HEK293T (cell line): Measurements from ENCODE around the gene MAP3K9.

Experiments
- CTBP1 ChIP-seq: fragments of 450-650 bp; IDR thresholded peaks from 2 replicates; pipeline ENCODE4 v1.6.1; 2016; ENCODE audit warnings: borderline replicate concordance
- FOXK2 ChIP-seq: fragments of 450-650 bp; IDR thresholded peaks from 2 replicates; pipeline ENCODE4 v1.6.1; 2016; ENCODE audit warnings: mild to moderate bottlenecking
- FOXM1 ChIP-seq: fragments of 450-650 bp; IDR thresholded peaks from 2 replicates; pipeline ENCODE4 v1.6.1; 2017; ENCODE audit warnings: mild to moderate bottlenecking, borderline replicate concordance
- HDGF ChIP-seq: fragments of 450-650 bp; IDR thresholded peaks from 2 replicates; pipeline ENCODE4 v1.6.1; 2017; ENCODE audit warnings: antibody characterized with exemption, borderline replicate concordance
- SP1 ChIP-seq: fragments of 450-650 bp; IDR thresholded peaks from 2 replicates; pipeline ENCODE4 v1.6.1; 2017
- SUZ12 ChIP-seq: fragments of 450-650 bp; IDR thresholded peaks from 2 replicates; pipeline ENCODE4 v1.6.1; 2016; ENCODE audit warnings: mild to moderate bottlenecking
- TARDBP ChIP-seq: fragments of 450-650 bp; IDR thresholded peaks from 2 replicates; pipeline ENCODE4 v1.6.1; 2016

DNA sequence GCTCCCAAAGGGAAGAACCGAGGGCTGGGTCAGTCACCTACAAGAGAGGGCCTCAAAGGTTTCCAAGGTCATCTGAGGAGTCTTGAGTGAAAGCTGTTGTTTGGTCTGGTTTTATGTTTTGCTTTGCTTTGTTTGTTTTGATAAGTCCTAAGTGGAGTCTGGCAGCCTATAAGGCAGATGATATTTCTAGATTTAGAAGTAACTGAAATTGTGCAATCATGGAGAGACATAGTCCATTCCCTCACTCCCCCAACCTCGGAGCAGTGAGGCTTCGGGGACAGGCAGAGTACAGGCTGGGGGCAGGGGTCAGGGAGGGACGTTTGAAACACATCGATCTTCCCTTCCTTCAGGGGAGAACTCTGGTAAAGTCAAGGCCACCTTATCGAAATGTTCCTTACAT lies 125.3 kb downstream of the MAP3K9 start:
- no peak for TF ChIP-seq HDGF
- TF ChIP-seq SP1: no peak
- no peak for TF ChIP-seq TARDBP
- TF ChIP-seq FOXM1: no peak
- no peak for TF ChIP-seq FOXK2
- no peak for TF ChIP-seq SUZ12
- TF ChIP-seq CTBP1: no peak
